Measurements from ENCODE around the gene TMEM196.

Gene TMEM196

GRCh38 chr7:19681596-19681995 lies 91.8 kb downstream of the TMEM196 start:
- TF ChIP-seq GATA3 (IDR thresholded peaks at IDR 0.05; ENCODE audit: low read depth, low read length) (no peak), GATA2 (IDR thresholded peaks at IDR 0.05; ENCODE audit: low read depth, low read length) (no peak)

- TF ChIP-seq GATA3 (IDR thresholded peaks at IDR 0.05; ENCODE audit: low read depth, low read length): no peak
- TF ChIP-seq GATA2 (IDR thresholded peaks at IDR 0.05; ENCODE audit: low read depth, low read length): no peak
These were observed 96.2 kb downstream of the TMEM196 start for GRCh38 chr7:19677180-19677579.

GRCh38 chr7:19675816-19676215 lies 97.6 kb downstream of the TMEM196 start:
- TF ChIP-seq GATA2 (IDR thresholded peaks at IDR 0.05; ENCODE audit: low read depth, low read length) (no peak), GATA3 (IDR thresholded peaks at IDR 0.05; ENCODE audit: low read depth, low read length) (no peak)

DNA sequence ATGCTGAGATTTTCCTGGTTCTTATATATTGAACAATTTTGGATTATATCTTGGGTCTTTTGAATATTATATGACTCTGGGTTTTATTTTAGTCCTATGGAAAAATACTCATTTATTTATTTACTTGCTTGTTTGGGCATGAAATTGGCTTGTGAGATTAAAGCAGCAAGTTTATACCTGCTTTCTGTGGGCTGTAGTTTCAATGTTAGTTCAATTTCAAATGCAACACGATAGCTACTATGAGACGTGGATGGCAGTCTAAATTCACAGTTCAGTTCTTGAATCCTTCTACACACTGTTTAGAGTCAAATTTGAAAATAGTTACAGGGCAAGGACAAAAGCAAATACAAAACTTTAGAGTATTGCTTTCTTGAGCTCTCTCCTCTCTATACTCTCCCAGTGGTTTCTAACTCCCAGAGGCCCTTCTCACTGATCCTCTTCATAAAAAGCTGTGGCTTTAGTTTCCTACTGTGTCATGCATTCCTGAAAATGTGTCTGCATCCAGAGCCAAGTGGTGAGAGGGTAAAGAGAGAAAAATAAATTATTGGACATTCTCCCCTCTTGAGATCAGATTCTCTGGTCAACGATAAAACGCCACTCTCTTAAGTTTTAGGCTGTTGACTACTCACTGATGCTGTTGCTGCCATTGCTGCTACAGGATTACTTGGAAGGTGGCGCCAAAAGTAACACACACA lies 99.0 kb downstream of the TMEM196 start:
- TF ChIP-seq GATA2 (IDR thresholded peaks at IDR 0.05; ENCODE audit: low read depth, low read length) (no peak), GATA3 (IDR thresholded peaks at IDR 0.05; ENCODE audit: low read depth, low read length) (no peak)

GRCh38 chr7:19670806-19671205 lies 102.6 kb downstream of the TMEM196 start:
- TF ChIP-seq GATA2 (IDR thresholded peaks at IDR 0.05; ENCODE audit: low read depth, low read length): no peak
